K562 (cell line): Measurements from ENCODE around the gene CXCR5. TPM values are rescaled to one million over a fixed set of nuclear protein-coding genes. Genes with fewer than 3 reads are reported as not detected.
A peak's percentile ranks its signal among the peaks of the same experiment; 100 is the strongest.

Experiments used
- ATAC-seq: fragments of 200-7000 bp; cut with Tn5 transposase; 3 replicates; pipeline ENCODE4 v1.9.1; 2020; ENCODE audit warnings: moderate library complexity
- BruUV-seq: library from RNA; stranded (reverse); fragments of 400-500 nt; replicated peaks from 2 replicates; lab custom pipeline; 2021; lab: Mats Ljungman, UMichigan
- CTCF ChIA-PET: fragments of 300-600 bp; formaldehyde crosslinking; extraction: SDS; loops from one replicate; lab custom pipeline; 2021; ENCODE audit warnings: low intra/inter-chr PET ratio; lab: Yijun Ruan, JAX
- POLR2A ChIA-PET: fragments of 300-600, 350-650 bp; sonication (Branson Sonifier 250); formaldehyde crosslinking; extraction: SDS; loops from one replicate; lab custom pipeline; 2021; ENCODE audit warnings: antibody characterized with exemption, inconsistent platforms; lab: Yijun Ruan, JAX
- DNase-seq, 4 experiments: peaks; one replicate each; pipeline versions ENCODE4 v3.0.0 to v3.0.0-alpha.2; 2011 to 2018; ENCODE audit warnings: low spot score in 3 of 4, mixed read lengths in 3 of 4; ENCODE audit errors: extremely low read depth in 1 of 4
- FAIRE-seq: peaks from 2 replicates; lab custom pipeline; 2011; peaks lifted over from hg19 to GRCh38; lab: Jason Lieb, UNC
- H2AFZ ChIP-seq: 2 replicates; pipeline ENCODE4 v1.6.0; 2011; ENCODE audit warnings: low read depth, low read length, control low read depth, inconsistent platforms
- H3K27ac ChIP-seq: fragments of 200-600 bp; 3 replicates; pipeline ENCODE4 v1.8.0; 2011; ENCODE audit warnings: low read depth, mild to moderate bottlenecking, control low read depth, inconsistent platforms, low read length, moderate library complexity, mixed read lengths; ENCODE audit errors: extremely low read depth
- H3K27me3 ChIP-seq, 2 experiments: fragments of 300-600 bp in 1 of 2; 2 replicates in 1 of 2; 3 replicates in 1 of 2; pipeline versions ENCODE4 v1.6.0 to v1.8.0; 2011; ENCODE audit warnings: inconsistent platforms in 2 of 2, low read length in 2 of 2, mild to moderate bottlenecking in 1 of 2, mixed read lengths in 1 of 2, moderate library complexity in 1 of 2; ENCODE audit not compliant: control insufficient read depth in 2 of 2, insufficient read depth in 2 of 2
- H3K36me3 ChIP-seq: fragments of 300-600 bp; 3 replicates; pipeline ENCODE4 v1.8.0; 2011; ENCODE audit warnings: mild to moderate bottlenecking, low read length, inconsistent platforms; ENCODE audit not compliant: control insufficient read depth, insufficient read depth
- H3K4me1 ChIP-seq, 2 experiments: fragments of 200-600 bp in 1 of 2; replicated peaks in 1 of 2; 2 replicates in 1 of 2; 3 replicates in 1 of 2; pipeline versions ENCODE4 v1.5.1 to v1.8.0; 2011; ENCODE audit warnings: inconsistent platforms in 2 of 2, low read length in 2 of 2, mild to moderate bottlenecking in 1 of 2, mixed read lengths in 1 of 2, moderate library complexity in 1 of 2; ENCODE audit not compliant: control insufficient read depth in 2 of 2, insufficient read depth in 2 of 2
- H3K4me2 ChIP-seq: 2 replicates; pipeline ENCODE4 v1.6.1; 2011; ENCODE audit warnings: low read length, control low read depth, inconsistent platforms, mixed read lengths; ENCODE audit not compliant: insufficient read depth
- H3K4me3 ChIP-seq: fragments of 200-600 bp; sonication (generic), shearing (Covaris generic); 2 replicates; pipeline ENCODE4 v1.5.1; 2016; ENCODE audit warnings: control low read depth, inconsistent platforms
- H3K79me2 ChIP-seq: fragments of 200-600 bp; 3 replicates; pipeline ENCODE4 v1.8.0; 2011; ENCODE audit warnings: low read length, inconsistent platforms; ENCODE audit not compliant: control insufficient read depth, insufficient read depth
- H3K9ac ChIP-seq, 2 experiments: 2 replicates each; pipeline versions ENCODE4 v1.6.0 to v1.6.1; 2011; ENCODE audit warnings: low read depth in 2 of 2, low read length in 2 of 2, control low read depth in 1 of 2, inconsistent platforms in 1 of 2, mild to moderate bottlenecking in 1 of 2, mixed read lengths in 1 of 2; ENCODE audit not compliant: insufficient read depth in 1 of 2
- H3K9me1 ChIP-seq: one replicate; pipeline ENCODE4 v1.6.0; 2011; ENCODE audit warnings: inconsistent platforms, mild to moderate bottlenecking, low read length, moderate library complexity; ENCODE audit not compliant: control insufficient read depth, insufficient read depth
- H3K9me3 ChIP-seq: replicated peaks from 2 replicates; pipeline ENCODE4 v1.5.1; 2011; ENCODE audit warnings: low read depth, low read length, inconsistent platforms; ENCODE audit not compliant: control insufficient read depth, insufficient read depth
- H4K20me1 ChIP-seq: replicated peaks from 2 replicates; pipeline ENCODE4 v1.6.1; 2011; ENCODE audit warnings: low read length, inconsistent platforms, mixed read lengths; ENCODE audit not compliant: control insufficient read depth, insufficient read depth
- ESRRA ChIP-seq: fragments of 450-650 bp; IDR thresholded peaks from 2 replicates; pipeline ENCODE4 v1.6.1; 2014; ENCODE audit warnings: low read depth, mild to moderate bottlenecking, moderate library complexity, borderline replicate concordance
- ETV1 ChIP-seq: fragments of 450-650 bp; conservative IDR thresholded peaks from 2 replicates; pipeline ENCODE4 v1.6.1; 2016; ENCODE audit warnings: missing genetic modification characterization, control low read depth, low read depth, missing compliant biosample characterization
- FIP1L1 ChIP-seq: fragments of 200-400 bp; formaldehyde crosslinking; IDR thresholded peaks from 2 replicates; pipeline ENCODE4 v1.6.1; 2018; ENCODE audit warnings: mild to moderate bottlenecking, low read depth, low read length; ENCODE audit not compliant: poor library complexity, severe bottlenecking
- FOSL1 ChIP-seq: fragments of 200-800 bp; sonication (Bioruptor generic); conservative IDR thresholded peaks from 2 replicates; pipeline ENCODE4 v1.6.1; 2016; ENCODE audit warnings: missing genetic modification characterization, missing compliant biosample characterization
- MYNN ChIP-seq, 2 experiments: sonication (generic); formaldehyde crosslinking in 1 of 2; IDR thresholded peaks; 2 replicates each; pipeline versions ENCODE4 v1.5.0 to v1.6.1; 2016 to 2020; ENCODE audit warnings: antibody characterized with exemption in 1 of 2, missing genetic modification reagents in 1 of 2
- ZBTB17 ChIP-seq: fragments of 450-650 bp; formaldehyde crosslinking; IDR thresholded peaks from 2 replicates; pipeline ENCODE4 v1.4.0; 2020; ENCODE audit warnings: mild to moderate bottlenecking
- WGBS: fragments of 100-300 bp; shearing (Covaris generic); methylation state at CpG from one replicate; pipeline ENCODE4 v1.1.6; 2016; ENCODE audit warnings: low coverage, mixed read lengths; ENCODE audit not compliant: insufficient coverage; ENCODE audit errors: missing lambda C conversion rate; 5-methylcytosine and 5-hydroxymethylcytosine counted together
- in situ Hi-C: fragments of 300-500 bp; cut with MboI; formaldehyde crosslinking; loops from 4 replicates; pipeline ENCODE4 v1.15.0; 2018; ENCODE audit warnings: inconsistent platforms, mixed read lengths
- intact Hi-C: fragments of 100-400 bp; cut with micrococcal nuclease; formaldehyde crosslinking; loops from 2 replicates; pipeline ENCODE4 v1.14.2; 2022
- polyA plus RNA-seq, 8 experiments: library from polyadenylated mRNA; depleted of rRNA in 4 of 8; stranded (reverse) in 5 of 8; unstranded in 3 of 8; fragments of >200 nt; fragmentation: Nextera tagmentation in 2 of 8; fragmentation: Illumina TruSeq in 1 of 8; extraction: Ambion mirVana in 2 of 8; extraction: Trizol in 1 of 8; gene quantifications; 2 replicates each; pipeline versions ENCODE4 v1.2.1 to v1.2.3, GENCODE V29; 2011 to 2014; ENCODE audit warnings: inconsistent platforms in 1 of 8, missing spikeins in 1 of 8
- total RNA-seq, 7 experiments: library from RNA; depleted of rRNA in 6 of 7; stranded (reverse); fragments of >200 nt in 6 of 7; fragmentation: Illumina TruSeq in 2 of 7; extraction: Trizol in 2 of 7; gene quantifications; 2 replicates each; pipeline versions ENCODE4 v1.2.1 to v1.2.3, GENCODE V29; 2011 to 2021; ENCODE audit warnings: low replicate concordance in 1 of 7
- TF ChIP-seq, protein P1 (sequence below), 2 experiments: fragments of 450-650 bp; IDR thresholded peaks; 2 replicates each; pipeline ENCODE4 v1.6.1; 2016; ENCODE audit warnings: mild to moderate bottlenecking in 2 of 2, borderline replicate concordance in 1 of 2, low read depth in 1 of 2, moderate library complexity in 1 of 2
- TF ChIP-seq, protein P2 (sequence below): fragments of 450-650 bp; IDR thresholded peaks from 2 replicates; pipeline ENCODE4 v1.6.1; 2018; ENCODE audit not compliant: partially characterized antibody

Gene CXCR5
- total and polyA plus RNA-seq, 9 of the 15 experiments (the other 6 are each of a cell fraction or from before 2014, with no cell fraction given) = 0.03 to 0.06 TPM; not detected in 7

GRCh38 chr11:118928870-118929500, 45.3 kb downstream of the CXCR5 start:
- 2% methylated on average over 19 of the region's 26 CpGs for WGBS
- peaks cover 17 to 53% of the 10 kb centered on the region in 2 experiments; a peak in 4 of 5 replicates for H3K4me1 ChIP-seq
- TF ChIP-seq ZBTB17 (CRISPR knock-in tag) (no peak), ETV1 (tag) (0 out of 2 replicates have a peak, but pooled peaks have one; percentile 16), FOSL1 (tag) (peak; percentile 70; the same call in 1 of the 2 replicates), FIP1L1 (peak; percentile 24), ESRRA (no peak), MYNN (IDR thresholded peaks at IDR 0.05) (peak; percentile 100), MYNN (CRISPR knock-in tag; IDR thresholded peaks at IDR 0.05) (peak; percentile 97)
- TF ChIP-seq, protein P1, sequence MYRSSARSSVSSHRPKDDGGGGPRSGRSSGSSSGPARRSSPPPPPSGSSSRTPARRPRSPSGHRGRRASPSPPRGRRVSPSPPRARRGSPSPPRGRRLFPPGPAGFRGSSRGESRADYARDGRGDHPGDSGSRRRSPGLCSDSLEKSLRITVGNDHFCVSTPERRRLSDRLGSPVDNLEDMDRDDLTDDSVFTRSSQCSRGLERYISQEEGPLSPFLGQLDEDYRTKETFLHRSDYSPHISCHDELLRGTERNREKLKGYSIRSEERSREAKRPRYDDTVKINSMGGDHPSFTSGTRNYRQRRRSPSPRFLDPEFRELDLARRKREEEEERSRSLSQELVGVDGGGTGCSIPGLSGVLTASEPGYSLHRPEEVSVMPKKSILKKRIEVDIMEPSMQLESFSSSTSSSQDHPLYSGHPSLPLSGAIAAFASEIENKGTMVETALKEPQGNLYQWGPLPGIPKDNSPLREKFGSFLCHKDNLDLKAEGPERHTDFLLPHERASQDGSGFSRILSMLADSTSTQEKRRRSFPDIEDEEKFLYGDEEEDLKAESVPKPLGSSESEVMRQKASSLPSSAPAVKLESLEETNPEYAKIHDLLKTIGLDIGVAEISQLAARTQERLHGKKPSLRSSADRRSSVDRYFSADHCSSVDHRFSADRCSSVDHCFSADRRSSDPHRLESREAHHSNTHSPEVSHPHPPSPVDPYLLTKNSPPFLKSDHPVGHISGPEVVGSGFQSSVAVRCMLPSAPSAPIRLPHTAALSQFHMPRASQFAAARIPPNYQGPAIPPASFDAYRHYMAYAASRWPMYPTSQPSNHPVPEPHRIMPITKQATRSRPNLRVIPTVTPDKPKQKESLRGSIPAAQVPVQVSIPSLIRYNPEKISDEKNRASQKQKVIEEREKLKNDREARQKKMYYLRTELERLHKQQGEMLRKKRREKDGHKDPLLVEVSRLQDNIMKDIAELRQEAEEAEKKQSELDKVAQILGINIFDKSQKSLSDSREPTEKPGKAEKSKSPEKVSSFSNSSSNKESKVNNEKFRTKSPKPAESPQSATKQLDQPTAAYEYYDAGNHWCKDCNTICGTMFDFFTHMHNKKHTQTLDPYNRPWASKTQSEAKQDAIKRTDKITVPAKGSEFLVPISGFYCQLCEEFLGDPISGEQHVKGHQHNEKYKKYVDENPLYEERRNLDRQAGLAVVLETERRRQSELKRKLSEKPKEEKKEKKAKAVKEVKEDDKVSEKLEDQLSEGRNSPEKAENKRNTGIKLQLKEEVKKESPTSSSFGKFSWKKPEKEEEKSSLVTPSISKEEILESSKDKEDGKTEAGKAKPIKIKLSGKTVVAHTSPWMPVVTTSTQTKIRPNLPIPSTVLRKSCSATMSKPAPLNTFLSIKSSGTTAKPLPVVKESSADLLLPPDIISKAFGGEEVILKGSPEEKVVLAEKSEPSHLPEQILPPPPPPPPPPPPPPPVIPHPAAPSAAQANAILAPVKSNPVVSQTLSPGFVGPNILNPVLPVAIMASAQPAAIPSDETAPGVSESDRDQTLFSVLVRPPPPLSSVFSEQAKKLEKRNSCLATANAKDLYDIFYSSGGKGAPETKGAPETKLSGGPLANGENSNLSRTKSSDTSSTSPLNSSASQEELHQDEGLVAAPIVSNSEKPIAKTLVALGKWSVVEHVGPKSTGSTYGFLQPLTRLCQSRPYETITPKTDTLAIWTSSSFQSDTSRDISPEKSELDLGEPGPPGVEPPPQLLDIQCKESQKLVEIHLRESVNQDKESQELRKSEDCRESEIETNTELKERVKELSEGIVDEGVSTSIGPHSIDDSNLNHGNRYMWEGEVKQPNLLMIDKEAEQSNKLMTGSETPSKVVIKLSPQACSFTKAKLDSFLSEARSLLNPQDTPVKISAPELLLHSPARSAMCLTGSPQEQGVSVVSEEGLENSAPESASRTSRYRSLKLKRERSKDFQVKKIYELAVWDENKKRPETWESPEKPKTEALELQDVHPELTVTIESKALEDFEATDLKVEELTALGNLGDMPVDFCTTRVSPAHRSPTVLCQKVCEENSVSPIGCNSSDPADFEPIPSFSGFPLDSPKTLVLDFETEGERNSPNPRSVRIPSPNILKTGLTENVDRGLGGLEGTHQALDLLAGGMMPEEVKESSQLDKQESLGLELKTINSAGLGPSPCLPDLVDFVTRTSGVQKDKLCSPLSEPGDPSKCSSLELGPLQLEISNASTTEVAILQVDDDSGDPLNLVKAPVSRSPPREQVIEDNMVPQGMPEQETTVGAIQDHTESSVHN (IDR thresholded peaks at IDR 0.05; ENCODE audit: borderline replicate concordance in 1 of 2, low read depth in 1 of 2) = no peak
- TF ChIP-seq, protein P2, sequence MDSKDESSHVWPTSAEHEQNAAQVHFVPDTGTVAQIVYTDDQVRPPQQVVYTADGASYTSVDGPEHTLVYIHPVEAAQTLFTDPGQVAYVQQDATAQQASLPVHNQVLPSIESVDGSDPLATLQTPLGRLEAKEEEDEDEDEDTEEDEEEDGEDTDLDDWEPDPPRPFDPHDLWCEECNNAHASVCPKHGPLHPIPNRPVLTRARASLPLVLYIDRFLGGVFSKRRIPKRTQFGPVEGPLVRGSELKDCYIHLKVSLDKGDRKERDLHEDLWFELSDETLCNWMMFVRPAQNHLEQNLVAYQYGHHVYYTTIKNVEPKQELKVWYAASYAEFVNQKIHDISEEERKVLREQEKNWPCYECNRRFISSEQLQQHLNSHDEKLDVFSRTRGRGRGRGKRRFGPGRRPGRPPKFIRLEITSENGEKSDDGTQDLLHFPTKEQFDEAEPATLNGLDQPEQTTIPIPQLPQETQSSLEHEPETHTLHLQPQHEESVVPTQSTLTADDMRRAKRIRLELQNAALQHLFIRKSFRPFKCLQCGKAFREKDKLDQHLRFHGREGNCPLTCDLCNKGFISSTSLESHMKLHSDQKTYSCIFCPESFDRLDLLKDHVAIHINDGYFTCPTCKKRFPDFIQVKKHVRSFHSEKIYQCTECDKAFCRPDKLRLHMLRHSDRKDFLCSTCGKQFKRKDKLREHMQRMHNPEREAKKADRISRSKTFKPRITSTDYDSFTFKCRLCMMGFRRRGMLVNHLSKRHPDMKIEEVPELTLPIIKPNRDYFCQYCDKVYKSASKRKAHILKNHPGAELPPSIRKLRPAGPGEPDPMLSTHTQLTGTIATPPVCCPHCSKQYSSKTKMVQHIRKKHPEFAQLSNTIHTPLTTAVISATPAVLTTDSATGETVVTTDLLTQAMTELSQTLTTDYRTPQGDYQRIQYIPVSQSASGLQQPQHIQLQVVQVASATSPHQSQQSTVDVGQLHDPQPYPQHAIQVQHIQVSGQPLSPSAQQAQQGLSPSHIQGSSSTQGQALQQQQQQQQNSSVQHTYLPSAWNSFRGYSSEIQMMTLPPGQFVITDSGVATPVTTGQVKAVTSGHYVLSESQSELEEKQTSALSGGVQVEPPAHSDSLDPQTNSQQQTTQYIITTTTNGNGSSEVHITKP = peak; percentile 37

More at GRCh38 chr11:118928870-118929500, 45.3 kb downstream of the CXCR5 start:
- Histone ChIP-seq H3K27ac (peak overlapping the region; percentile 51), H3K4me2 (peak overlapping the region; percentile 91), H3K9me1 (no peaks in the 10 kb centered on the region), H3K9me3 (no peaks in the 10 kb centered on the region), H3K79me2 (peaks cover 14% of the 10 kb centered on the region), H3K36me3 (no peaks in the 10 kb centered on the region), H2AFZ (peak overlapping the region; percentile 96), H3K4me3 (peak overlapping the region; percentile 64), H3K27me3 (no peaks in the 10 kb centered on the region), H4K20me1 (no peaks in the 10 kb centered on the region), H3K9ac (peak overlapping the region; percentile 28 to 90; a peak in 3 of 4 replicates)
- POLR2A ChIA-PET = interaction anchor here (0.7 to 1.6 kb wide), 3 partner anchors 18 to 272 kb away, joined by 3 to 5 read pairs (median 3); no protein-coding TSS in a partner anchor
- peak; percentile 58 to 70 (median 61) for DNase-seq
- intact Hi-C loops = loop anchor here (1.0 to 5.0 kb wide), 5 partner anchors 22 to 393 kb away; partner anchors contain the start of gene UPK2
- peak; percentile 36 for ATAC-seq
- CTCF ChIA-PET = interaction anchor here (0.6 to 3.5 kb wide), 6 partner anchors 22 to 269 kb away, joined by 3 to 25 read pairs (median 4); partner anchors contain the start of gene CENATAC
- in situ Hi-C loops = no loop called here
- no TSS peak for BruUV-seq
- no peak for FAIRE-seq
